Measurements from ENCODE around the gene TOGARAM1. TPM values are rescaled to one million over a fixed set of nuclear protein-coding genes. Genes with fewer than 3 reads are reported as not detected.

TOGARAM1 gene
- total and polyA plus RNA-seq, 9 of the 15 experiments (the other 6 are each of a cell fraction or from before 2014, with no cell fraction given) = 1.3 to 6.4 (median 3.7) TPM

GRCh38 chr14:44981198-44981597 lies 19.2 kb downstream of the TOGARAM1 start:
- Histone ChIP-seq H3K36me3 (ENCODE audit: control insufficient read depth, insufficient read depth, low read length) (no peaks in the 10 kb centered on the region), H2AFZ (ENCODE audit: low read depth, low read length) (no peak overlapping the region), H3K79me2 (ENCODE audit: control insufficient read depth, insufficient read depth, low read length) (peaks cover 10% of the 10 kb centered on the region), H3K4me2 (ENCODE audit: insufficient read depth, low read length) (no peak overlapping the region), H4K20me1 (replicated peaks; ENCODE audit: control insufficient read depth, insufficient read depth, low read length) (no peaks in the 10 kb centered on the region), H3K9me1 (ENCODE audit: control insufficient read depth, insufficient read depth, low read length) (no peaks in the 10 kb centered on the region), H3K9ac (ENCODE audit: insufficient read depth in 1 of 2, low read depth in 2 of 2, low read length in 2 of 2) (no peak overlapping the region), H3K27me3 (ENCODE audit: control insufficient read depth in 2 of 2, insufficient read depth in 2 of 2, low read length in 2 of 2) (no peaks in the 10 kb centered on the region), H3K9me3 (replicated peaks; ENCODE audit: control insufficient read depth, insufficient read depth, low read depth, low read length) (no peaks in the 10 kb centered on the region), H3K4me3 (no peak overlapping the region), H3K27ac (ENCODE audit: extremely low read depth, low read depth, low read length) (no peak overlapping the region), H3K4me1 (replicated peaks in 1 of 2; ENCODE audit: control insufficient read depth in 2 of 2, insufficient read depth in 2 of 2, low read length in 2 of 2) (no peaks in the 10 kb centered on the region)
- POLR2A ChIA-PET = interaction anchor here (1.0 kb wide), 1 partner anchor 15 kb away, joined by 3 read pairs; no protein-coding TSS in a partner anchor
- 30% methylated on average over 3 of the region's 3 CpGs for WGBS (ENCODE audit: insufficient coverage, low coverage, missing lambda C conversion rate)
- in situ Hi-C loops (cut with MboI) (no loop called here), intact Hi-C loops (cut with micrococcal nuclease) (no loop called here)
- TF ChIP-seq NFIC (IDR thresholded peaks at IDR 0.05) (peak; percentile 69), ZBTB11 (CRISPR knock-in tag; IDR thresholded peaks at IDR 0.05) (no peak)
- no TSS peak for BruUV-seq (replicated peaks)
- FAIRE-seq = no peak
- CTCF ChIA-PET (ENCODE audit: low intra/inter-chr PET ratio) = no interaction called here
- no peak for DNase-seq (ENCODE audit: extremely low read depth in 1 of 4, low spot score in 3 of 4)
- ATAC-seq = no peak
